AG04450 (cell line): Measurements from ENCODE around the gene C1GALT1. TPM values are rescaled to one million over a fixed set of nuclear protein-coding genes. Genes with fewer than 3 reads are reported as not detected.

ENCODE experiments used
- CTCF ChIA-PET: fragments of 300-600, 350-600 bp; formaldehyde crosslinking; extraction: SDS; loops from one replicate; lab custom pipeline; 2022; ENCODE audit warnings: antibody characterized with exemption, inconsistent platforms; lab: Charles Lee
- POLR2A ChIA-PET: fragments of 350-600 bp; formaldehyde crosslinking; extraction: SDS; loops from one replicate; lab custom pipeline; 2021; ENCODE audit warnings: antibody characterized with exemption, inconsistent platforms; lab: Yijun Ruan, JAX
- DNase-seq: peaks from one replicate; pipeline ENCODE4 v3.0.0-alpha.2; 2011; ENCODE audit warnings: low read depth, low spot score
- H3K27ac ChIP-seq: one replicate; pipeline ENCODE4 v1.5.1; 2012; ENCODE audit warnings: low read depth, low read length, control low read depth
- H3K27me3 ChIP-seq: one replicate; pipeline ENCODE4 v1.6.0; 2012; ENCODE audit warnings: low read length; ENCODE audit not compliant: control insufficient read depth, insufficient read depth
- H3K4me3 ChIP-seq: 2 replicates; pipeline ENCODE4 v1.5.1; 2011; ENCODE audit warnings: mild to moderate bottlenecking, low read depth, low read length, control low read depth
- H3K9me3 ChIP-seq: 2 replicates; pipeline ENCODE4 v1.5.1; 2012; ENCODE audit warnings: low read length; ENCODE audit not compliant: control insufficient read depth, insufficient read depth
- CTCF ChIP-seq: IDR thresholded peaks from 2 replicates; pipeline ENCODE4 v1.5.1; 2011; ENCODE audit warnings: low read depth, low read length, control low read depth, inconsistent platforms
- polyA plus RNA-seq: library from polyadenylated mRNA; depleted of rRNA; stranded (reverse); fragments of >200 nt; gene quantifications from 2 replicates; pipeline ENCODE4 v1.2.3, GENCODE V29; 2011

C1GALT1 gene
- polyA plus RNA-seq, 1 experiment = 24.0 TPM

GRCh38 chr7:7231865-7232264 lies 49.5 kb downstream of the C1GALT1 start:
- CTCF ChIA-PET = no interaction called here
- no peak overlapping the region for H3K27ac ChIP-seq
- POLR2A ChIA-PET = no interaction called here
- TF ChIP-seq CTCF = no peak
- no peaks in the 10 kb centered on the region for H3K27me3 ChIP-seq
- H3K9me3 ChIP-seq = no peaks in the 10 kb centered on the region
- H3K4me3 ChIP-seq = no peak overlapping the region
- DNase-seq = no peak

- no peak overlapping the region for H3K4me3 ChIP-seq
Measured at GRCh38 chr7:7235347-7235746, 53.0 kb downstream of the C1GALT1 start.

GRCh38 chr7:7236041-7236440 lies 53.7 kb downstream of the C1GALT1 start:
- CTCF ChIA-PET = no interaction called here

More at GRCh38 chr7:7235347-7235746, 53.0 kb downstream of the C1GALT1 start:
- H3K27ac ChIP-seq = no peak overlapping the region
- ChIA-PET POLR2A (no interaction called here), CTCF (interaction anchor here (0.7 kb wide), 1 partner anchor 11 kb away, joined by 3 read pairs; no protein-coding TSS in a partner anchor)
- H3K9me3 ChIP-seq = no peaks in the 10 kb centered on the region
- TF ChIP-seq CTCF = no peak
- DNase-seq = no peak
- no peaks in the 10 kb centered on the region for H3K27me3 ChIP-seq

GRCh38 chr7:7237201-7237977 lies 55.0 kb downstream of the C1GALT1 start:
- H3K9me3 ChIP-seq = no peaks in the 10 kb centered on the region
- ChIA-PET POLR2A (no interaction called here), CTCF (interaction anchor here (0.7 kb wide), 1 partner anchor 134 kb away, joined by 4 read pairs; no protein-coding TSS in a partner anchor)
- no peaks in the 10 kb centered on the region for H3K27me3 ChIP-seq
- H3K27ac ChIP-seq = no peak overlapping the region
- TF ChIP-seq CTCF = no peak
- H3K4me3 ChIP-seq = no peak overlapping the region
- DNase-seq = no peak

More at GRCh38 chr7:7236041-7236440, 53.7 kb downstream of the C1GALT1 start:
- no peak overlapping the region for H3K27ac ChIP-seq
- no peaks in the 10 kb centered on the region for H3K9me3 ChIP-seq
- no peak overlapping the region for H3K4me3 ChIP-seq
- H3K27me3 ChIP-seq = no peaks in the 10 kb centered on the region
- no peak for TF ChIP-seq CTCF
- no peak for DNase-seq
- POLR2A ChIA-PET = no interaction called here

GRCh38 chr7:7237978-7238267 lies 55.6 kb downstream of the C1GALT1 start:
- no peaks in the 10 kb centered on the region for H3K9me3 ChIP-seq
- POLR2A ChIA-PET = no interaction called here

More at GRCh38 chr7:7237978-7238267, 55.6 kb downstream of the C1GALT1 start:
- Histone ChIP-seq H3K4me3 (no peak overlapping the region), H3K27ac (no peak overlapping the region), H3K27me3 (no peaks in the 10 kb centered on the region)
- no peak for DNase-seq
- TF ChIP-seq CTCF = no peak
- CTCF ChIA-PET = no interaction called here
